Glutamatergic neuron (in vitro differentiated cells): ENCODE measurements around the gene MTHFD1L. TPM values are rescaled to one million over a fixed set of nuclear protein-coding genes. Genes with fewer than 3 reads are reported as not detected.
"Not testable (repeated sequence)": the region's sequence is repeated elsewhere in the genome, so short reads cannot be mapped to it uniquely, and the experiment has no call there.

ENCODE experiments used
- DNase-seq: peaks from one replicate; pipeline ENCODE4 v3.0.0; 2022
- H3K27ac Mint-ChIP-seq: one replicate; pipeline ENCODE4 v1.8.0; 2020; ENCODE audit warnings: mild to moderate bottlenecking, mixed read lengths, inconsistent platforms; ENCODE audit not compliant: unreplicated experiment
- H3K27me3 Mint-ChIP-seq: one replicate; pipeline ENCODE4 v1.8.0; 2020; ENCODE audit warnings: mild to moderate bottlenecking, moderate library complexity, mixed read lengths, inconsistent platforms; ENCODE audit not compliant: unreplicated experiment
- H3K36me3 Mint-ChIP-seq: one replicate; pipeline ENCODE4 v1.8.0; 2020; ENCODE audit warnings: mild to moderate bottlenecking, mixed read lengths, inconsistent platforms; ENCODE audit not compliant: unreplicated experiment
- H3K4me1 Mint-ChIP-seq: one replicate; pipeline ENCODE4 v1.8.0; 2020; ENCODE audit warnings: mild to moderate bottlenecking, low read depth, mixed read lengths, inconsistent platforms; ENCODE audit not compliant: unreplicated experiment
- H3K4me3 Mint-ChIP-seq: one replicate; pipeline ENCODE4 v1.8.0; 2020; ENCODE audit warnings: mild to moderate bottlenecking, mixed read lengths, inconsistent platforms; ENCODE audit not compliant: unreplicated experiment
- H3K9me3 Mint-ChIP-seq: one replicate; pipeline ENCODE4 v1.8.0; 2020; ENCODE audit warnings: mild to moderate bottlenecking, moderate library complexity, mixed read lengths, inconsistent platforms; ENCODE audit not compliant: unreplicated experiment
- total RNA-seq: library from RNA; stranded (reverse); fragmentation: NEBNext Ultra II Directional; extraction: Animal tissue kit (Norgen Biotek cat#: 25700); gene quantifications from one replicate; pipeline ENCODE4 v1.2.1, GENCODE V29; 2021; ENCODE audit not compliant: unreplicated experiment
- TF ChIP-seq, protein P1 (sequence below): fragments of 200-600 bp; sonication (generic); IDR thresholded peaks from one replicate; pipeline ENCODE4 v1.5.0; 2021; ENCODE audit not compliant: partially characterized antibody, unreplicated experiment

The MTHFD1L gene
- total RNA-seq, 1 donor from 2014 or later, result 35.9 TPM

DNA sequence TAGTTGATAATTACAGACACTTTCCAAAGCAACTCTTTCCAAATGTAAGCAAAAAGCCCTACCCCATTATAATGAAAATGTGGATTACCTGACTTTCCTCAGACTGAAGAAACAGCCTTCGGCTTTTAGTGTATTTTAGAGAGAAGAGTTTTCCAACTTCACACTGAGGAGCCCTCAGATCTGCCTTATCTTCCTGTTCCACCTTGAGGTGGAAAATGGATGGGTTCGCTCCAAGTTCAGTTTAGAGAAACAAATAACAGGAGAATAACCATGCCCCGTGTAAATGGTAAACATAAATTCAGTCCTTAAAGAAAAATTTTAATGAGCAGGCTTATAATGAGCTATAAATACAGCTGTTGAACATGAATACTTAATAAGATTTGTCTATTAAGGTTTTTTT, 21.1 kb upstream of the MTHFD1L start:
- no peak for DNase-seq
- TF ChIP-seq, protein P1, sequence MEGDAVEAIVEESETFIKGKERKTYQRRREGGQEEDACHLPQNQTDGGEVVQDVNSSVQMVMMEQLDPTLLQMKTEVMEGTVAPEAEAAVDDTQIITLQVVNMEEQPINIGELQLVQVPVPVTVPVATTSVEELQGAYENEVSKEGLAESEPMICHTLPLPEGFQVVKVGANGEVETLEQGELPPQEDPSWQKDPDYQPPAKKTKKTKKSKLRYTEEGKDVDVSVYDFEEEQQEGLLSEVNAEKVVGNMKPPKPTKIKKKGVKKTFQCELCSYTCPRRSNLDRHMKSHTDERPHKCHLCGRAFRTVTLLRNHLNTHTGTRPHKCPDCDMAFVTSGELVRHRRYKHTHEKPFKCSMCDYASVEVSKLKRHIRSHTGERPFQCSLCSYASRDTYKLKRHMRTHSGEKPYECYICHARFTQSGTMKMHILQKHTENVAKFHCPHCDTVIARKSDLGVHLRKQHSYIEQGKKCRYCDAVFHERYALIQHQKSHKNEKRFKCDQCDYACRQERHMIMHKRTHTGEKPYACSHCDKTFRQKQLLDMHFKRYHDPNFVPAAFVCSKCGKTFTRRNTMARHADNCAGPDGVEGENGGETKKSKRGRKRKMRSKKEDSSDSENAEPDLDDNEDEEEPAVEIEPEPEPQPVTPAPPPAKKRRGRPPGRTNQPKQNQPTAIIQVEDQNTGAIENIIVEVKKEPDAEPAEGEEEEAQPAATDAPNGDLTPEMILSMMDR, result no peak
- Mint-ChIP-seq H3K27me3 (no peaks in the 10 kb centered on the region), H3K4me3 (no peak overlapping the region), H3K4me1 (no peaks in the 10 kb centered on the region), H3K9me3 (peaks cover 1% of the 10 kb centered on the region), H3K27ac (no peak overlapping the region), H3K36me3 (no peaks in the 10 kb centered on the region)

- DNase-seq, result no peak
- Mint-ChIP-seq H3K36me3 (no peaks in the 10 kb centered on the region), H3K9me3 (peaks cover 5% of the 10 kb centered on the region), H3K27ac (no peak overlapping the region), H3K4me1 (no peaks in the 10 kb centered on the region), H3K4me3 (no peak overlapping the region), H3K27me3 (peaks cover 2% of the 10 kb centered on the region)
- TF ChIP-seq, protein P1, result no peak
Observed at GRCh38 chr6:150846641-150847040, 18.9 kb upstream of the MTHFD1L start.

DNA sequence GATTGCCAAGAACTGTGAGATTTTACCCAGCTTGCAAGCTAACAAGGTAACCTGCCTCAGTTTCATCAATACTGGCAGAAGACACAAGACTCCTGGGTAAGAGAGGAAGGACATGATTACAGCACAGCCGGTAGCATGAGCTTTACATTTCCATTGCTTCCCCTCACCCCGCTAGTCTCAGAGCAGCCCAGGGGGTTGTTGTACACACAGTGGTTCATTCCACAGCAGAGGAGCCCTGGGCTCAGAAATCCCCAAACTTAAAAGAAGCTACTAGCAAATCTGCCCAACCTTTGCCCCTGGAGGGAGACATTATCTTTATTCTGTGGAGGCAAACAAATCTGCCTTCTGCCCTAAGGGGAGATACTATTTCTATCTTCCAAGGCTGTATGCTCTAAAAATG, 17.1 kb upstream of the MTHFD1L start:
- Mint-ChIP-seq H3K4me1 (no peaks in the 10 kb centered on the region), H3K36me3 (no peaks in the 10 kb centered on the region), H3K4me3 (no peak overlapping the region), H3K9me3 (peaks cover 5% of the 10 kb centered on the region), H3K27me3 (peaks cover 2% of the 10 kb centered on the region), H3K27ac (no peak overlapping the region)
- TF ChIP-seq, protein P1, result no peak
- no peak for DNase-seq

DNA sequence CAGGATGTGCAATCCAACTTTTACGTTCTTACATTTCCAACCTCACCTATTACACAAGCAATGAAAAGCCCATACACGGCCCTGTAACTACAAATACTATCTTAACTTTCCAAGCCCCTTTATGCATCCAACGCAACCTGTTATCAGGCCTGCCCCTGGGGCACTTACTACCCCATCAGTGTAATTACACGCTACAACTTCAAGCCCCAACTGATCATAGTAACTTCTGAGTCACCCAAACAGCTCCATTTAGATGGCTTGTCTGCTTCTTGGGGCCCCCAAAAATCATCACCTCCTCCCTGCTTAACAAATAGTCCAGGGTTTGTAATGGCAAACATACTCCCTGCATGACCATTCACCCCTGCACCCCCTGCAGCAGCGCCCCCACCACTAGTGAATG, 11.1 kb upstream of the MTHFD1L start:
- not testable (repeated sequence) for H3K36me3 Mint-ChIP-seq

GRCh38 chr6:150855171-150855570, 10.3 kb upstream of the MTHFD1L start:
- H3K4me1 Mint-ChIP-seq, H3K27ac Mint-ChIP-seq, H3K4me3 Mint-ChIP-seq: not testable (repeated sequence)

More for the DNA sequence above, 11.1 kb upstream of the MTHFD1L start:
- H3K27ac Mint-ChIP-seq, H3K4me1 Mint-ChIP-seq, DNase-seq, H3K4me3 Mint-ChIP-seq, H3K9me3 Mint-ChIP-seq, H3K27me3 Mint-ChIP-seq: not testable (repeated sequence)

DNA sequence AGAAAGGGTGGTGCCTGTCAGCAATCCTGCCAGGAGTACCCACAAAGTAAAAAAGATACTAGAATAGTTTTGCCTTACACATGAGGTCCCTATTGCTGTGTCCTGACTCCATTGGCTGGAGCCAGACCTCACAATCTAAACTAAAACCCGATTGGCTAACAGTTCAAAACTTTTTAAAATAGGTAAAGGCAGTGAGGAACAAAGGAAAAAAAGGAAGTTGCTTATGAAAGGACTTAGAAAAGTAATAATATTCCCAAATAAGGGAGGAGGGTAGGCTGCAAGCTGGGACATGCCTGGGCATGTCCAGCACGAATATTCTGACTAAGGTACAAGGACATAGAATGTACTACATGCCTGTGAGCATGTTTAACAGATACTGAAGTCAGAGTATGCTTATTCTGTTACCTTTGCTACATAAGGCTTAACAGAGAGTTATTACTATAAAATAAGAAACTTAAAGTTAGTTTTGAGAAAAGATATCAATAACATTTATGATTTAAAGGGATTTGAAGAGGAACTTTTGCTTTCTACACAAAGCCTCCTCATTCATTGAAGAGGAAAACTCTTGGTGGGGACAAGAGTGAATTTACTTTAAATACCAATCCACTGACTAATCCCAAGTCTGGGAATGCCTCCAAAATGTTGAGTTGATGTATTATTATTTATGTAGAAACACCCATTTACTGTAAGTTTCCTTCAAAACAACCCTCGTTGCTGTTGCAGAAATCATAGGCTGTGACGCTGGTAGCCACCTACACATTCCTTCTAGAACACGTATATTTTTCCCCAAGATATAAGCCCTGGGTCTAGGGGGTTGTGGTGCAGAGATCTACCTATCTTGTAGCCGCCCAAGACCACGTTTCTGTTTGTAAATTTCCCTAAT, 8.2 kb upstream of the MTHFD1L start:
- TF ChIP-seq, protein P1, result no peak
- Mint-ChIP-seq H3K4me3 (no peak overlapping the region), H3K9me3 (peaks cover 1% of the 10 kb centered on the region), H3K27ac (no peak overlapping the region), H3K36me3 (no peaks in the 10 kb centered on the region), H3K4me1 (no peaks in the 10 kb centered on the region), H3K27me3 (no peaks in the 10 kb centered on the region)
- no peak for DNase-seq

More at GRCh38 chr6:150855171-150855570, 10.3 kb upstream of the MTHFD1L start:
- H3K36me3 Mint-ChIP-seq, DNase-seq, H3K9me3 Mint-ChIP-seq, H3K27me3 Mint-ChIP-seq: not testable (repeated sequence)
